ENCODE data around the gene EIF2D. TPM values are rescaled to one million over a fixed set of nuclear protein-coding genes. Genes with fewer than 3 reads are reported as not detected.

Gene EIF2D
- total and polyA plus RNA-seq, 2 of the 13 experiments (the other 11 are each of a cell fraction or from before 2014, with no cell fraction given), result 45.1 to 64.9 TPM

GRCh38 chr1:206583707-206584648 is 28.3 kb downstream of the EIF2D start (continued):
- TF ChIP-seq ZBTB26 (CRISPR knock-in tag; IDR thresholded peaks at IDR 0.05; ENCODE audit: borderline replicate concordance) (no peak), NFYB (CRISPR knock-in tag; IDR thresholded peaks at IDR 0.05) (no peak), IRF9 (CRISPR knock-in tag; IDR thresholded peaks at IDR 0.05; ENCODE audit: borderline replicate concordance) (no peak), BORCS8-MEF2B (CRISPR knock-in tag; IDR thresholded peaks at IDR 0.05) (no peak), KLF15 (CRISPR knock-in tag; IDR thresholded peaks at IDR 0.05; ENCODE audit: borderline replicate concordance) (no peak), NKX3-1 (CRISPR knock-in tag; IDR thresholded peaks at IDR 0.05) (no peak), POLR2A (IDR thresholded peaks at IDR 0.05; ENCODE audit: insufficient read depth in 1 of 2, low read depth in 2 of 2, low read length in 2 of 2) (no peak), MED1 (CRISPR knock-in tag; IDR thresholded peaks at IDR 0.05) (no peak), SSRP1 (CRISPR knock-in tag; IDR thresholded peaks at IDR 0.05) (no peak), MLLT10 (CRISPR knock-in tag; IDR thresholded peaks at IDR 0.05) (no peak), SKIL (CRISPR knock-in tag; IDR thresholded peaks at IDR 0.05; ENCODE audit: borderline replicate concordance) (no peak), STAG1 (CRISPR knock-in tag; IDR thresholded peaks at IDR 0.05) (peak; percentile 90), ZFP36L2 (CRISPR knock-in tag; IDR thresholded peaks at IDR 0.05) (no peak), ZMAT3 (CRISPR knock-in tag; conservative IDR thresholded peaks at IDR 0.05) (no peak), ZNF264 (CRISPR knock-in tag; IDR thresholded peaks at IDR 0.05) (no peak), SMC3 (IDR thresholded peaks at IDR 0.05; ENCODE audit: low read length) (peak; percentile 96), GABPB1 (CRISPR knock-in tag; IDR thresholded peaks at IDR 0.05) (no peak), NFE2L2 (IDR thresholded peaks at IDR 0.05; ENCODE audit: low read length) (no peak), CEBPB (IDR thresholded peaks at IDR 0.05; ENCODE audit: borderline replicate concordance, low read depth, low read length) (no peak), GRHL1 (CRISPR knock-in tag; conservative IDR thresholded peaks at IDR 0.05) (no peak), KDM5A (IDR thresholded peaks at IDR 0.05; ENCODE audit: borderline replicate concordance, low read length) (no peak), CAMTA2 (CRISPR knock-in tag; IDR thresholded peaks at IDR 0.05; ENCODE audit: borderline replicate concordance) (no peak), CSRNP2 (CRISPR knock-in tag; conservative IDR thresholded peaks at IDR 0.05; ENCODE audit: low read depth) (no peak)
